ENCODE results near the gene ARID3A. TPM values are rescaled to one million over a fixed set of nuclear protein-coding genes. Genes with fewer than 3 reads are reported as not detected.
A peak's percentile ranks its signal among the peaks of the same experiment; 100 is the strongest.

The ARID3A gene
- total RNA-seq, 2 donors from 2014 or later, result 121 to 124 TPM

GRCh38 chr19:899336-900042 lies 26.3 kb upstream of the ARID3A start:
- peaks cover 20% of the 10 kb centered on the region for H3K36me3 ChIP-seq (ENCODE audit: control insufficient read depth, insufficient read depth, low read length)
- Mint-ChIP-seq H3K27ac (no peak overlapping the region), H3K27me3 (ENCODE audit: insufficient read depth) (no peaks in the 10 kb centered on the region), H3K36me3 (ENCODE audit: low read depth) (peaks cover 29% of the 10 kb centered on the region), H3K4me1 (peaks cover 5% of the 10 kb centered on the region), H3K4me3 (no peak overlapping the region), H3K9me3 (no peaks in the 10 kb centered on the region)
- H3K27me3 ChIP-seq (ENCODE audit: control insufficient read depth, insufficient read depth, low read length, poor library complexity, severe bottlenecking), result no peaks in the 10 kb centered on the region
- H3K4me3 ChIP-seq (ENCODE audit: low read length), result no peak overlapping the region
- no peak for DNase-seq
- no peaks in the 10 kb centered on the region for H3K9me3 ChIP-seq (ENCODE audit: control insufficient read depth, low read length)
- no peak for TF ChIP-seq CTCF (conservative IDR thresholded peaks at IDR 0.05)
- peak overlapping the region; percentile 63 for H3K27ac ChIP-seq (ENCODE audit: low read depth, low read length)
- H3K9ac ChIP-seq (ENCODE audit: extremely low read depth, low read length, poor library complexity, severe bottlenecking), result no peak overlapping the region
- 91 to 92% methylated on average over 18 to 32 of the region's 32 CpGs for WGBS, 2 experiments (ENCODE audit: insufficient coverage in 1 of 2, insufficient read length in 1 of 2)
- no peaks in the 10 kb centered on the region for H3K4me1 ChIP-seq (ENCODE audit: control insufficient read depth, insufficient read depth, low read length)

GRCh38 chr19:900043-900301 lies 25.9 kb upstream of the ARID3A start:
- no peaks in the 10 kb centered on the region for H3K9me3 Mint-ChIP-seq
- 80 to 89% methylated on average over 2 to 15 of the region's 15 CpGs for WGBS, 2 experiments (ENCODE audit: insufficient coverage in 1 of 2, insufficient read length in 1 of 2)
- Histone ChIP-seq H3K9me3 (ENCODE audit: control insufficient read depth, low read length) (no peaks in the 10 kb centered on the region), H3K4me3 (ENCODE audit: low read length) (no peak overlapping the region), H3K27ac (ENCODE audit: low read depth, low read length) (no peak overlapping the region), H3K27me3 (ENCODE audit: control insufficient read depth, insufficient read depth, low read length, poor library complexity, severe bottlenecking) (no peaks in the 10 kb centered on the region), H3K4me1 (ENCODE audit: control insufficient read depth, insufficient read depth, low read length) (no peaks in the 10 kb centered on the region), H3K9ac (ENCODE audit: extremely low read depth, low read length, poor library complexity, severe bottlenecking) (no peak overlapping the region), H3K36me3 (ENCODE audit: control insufficient read depth, insufficient read depth, low read length) (peaks cover 20% of the 10 kb centered on the region)
- H3K4me3 Mint-ChIP-seq, result no peak overlapping the region
- no peaks in the 10 kb centered on the region for H3K27me3 Mint-ChIP-seq (ENCODE audit: insufficient read depth)
- peaks cover 30% of the 10 kb centered on the region for H3K36me3 Mint-ChIP-seq (ENCODE audit: low read depth)
- no peak for TF ChIP-seq CTCF (conservative IDR thresholded peaks at IDR 0.05)
- peaks cover 5% of the 10 kb centered on the region for H3K4me1 Mint-ChIP-seq
- no peak for DNase-seq
- no peak overlapping the region for H3K27ac Mint-ChIP-seq

GRCh38 chr19:900302-901111 lies 25.3 kb upstream of the ARID3A start:
- no peak overlapping the region for H3K9ac ChIP-seq (ENCODE audit: extremely low read depth, low read length, poor library complexity, severe bottlenecking)
- H3K27ac Mint-ChIP-seq, result no peak overlapping the region
- H3K9me3 ChIP-seq (ENCODE audit: control insufficient read depth, low read length), result no peaks in the 10 kb centered on the region
- H3K4me1 Mint-ChIP-seq, result peaks cover 3% of the 10 kb centered on the region
- H3K36me3 ChIP-seq (ENCODE audit: control insufficient read depth, insufficient read depth, low read length), result peaks cover 20% of the 10 kb centered on the region
- no peak overlapping the region for H3K4me3 Mint-ChIP-seq
- TF ChIP-seq CTCF (conservative IDR thresholded peaks at IDR 0.05), result no peak
- no peaks in the 10 kb centered on the region for H3K9me3 Mint-ChIP-seq
- no peak overlapping the region for H3K27ac ChIP-seq (ENCODE audit: low read depth, low read length)
- peak; percentile 89 for DNase-seq
- H3K36me3 Mint-ChIP-seq (ENCODE audit: low read depth), result peaks cover 30% of the 10 kb centered on the region
- no peaks in the 10 kb centered on the region for H3K27me3 Mint-ChIP-seq (ENCODE audit: insufficient read depth)
- no peaks in the 10 kb centered on the region for H3K4me1 ChIP-seq (ENCODE audit: control insufficient read depth, insufficient read depth, low read length)
- 95 to 98% methylated on average over 17 to 23 of the region's 30 CpGs for WGBS, 2 experiments (ENCODE audit: insufficient coverage in 1 of 2, insufficient read length in 1 of 2)
- H3K4me3 ChIP-seq (ENCODE audit: low read length), result no peak overlapping the region
- no peaks in the 10 kb centered on the region for H3K27me3 ChIP-seq (ENCODE audit: control insufficient read depth, insufficient read depth, low read length, poor library complexity, severe bottlenecking)

All from endodermal cell (in vitro differentiated cells).